HepG2 (cell line): Measurements from ENCODE around the gene RDH14. TPM values are rescaled to one million over a fixed set of nuclear protein-coding genes. Genes with fewer than 3 reads are reported as not detected.

ENCODE experiments used
- CBX1 ChIP-seq: IDR thresholded peaks from one replicate; pipeline ENCODE4 v1.6.1; 2016; ENCODE audit warnings: antibody characterized with exemption, low read depth
- DZIP1 ChIP-seq: sonication (generic); formaldehyde crosslinking; IDR thresholded peaks from 2 replicates; pipeline ENCODE4 v1.5.0; 2020; ENCODE audit warnings: mild to moderate bottlenecking, missing genetic modification reagents
- E2F5 ChIP-seq: sonication (generic); formaldehyde crosslinking; conservative IDR thresholded peaks from 2 replicates; pipeline ENCODE4 v1.4.0; 2020; ENCODE audit warnings: missing genetic modification reagents
- ESRRA ChIP-seq: sonication (generic); formaldehyde crosslinking; IDR thresholded peaks from 2 replicates; pipeline ENCODE4 v1.5.1; 2020; ENCODE audit warnings: mild to moderate bottlenecking, low read depth, missing genetic modification reagents
- GABPB1 ChIP-seq: IDR thresholded peaks from 2 replicates; pipeline ENCODE4 v1.6.1; 2016; ENCODE audit warnings: mild to moderate bottlenecking, missing genetic modification reagents, moderate library complexity, missing compliant biosample characterization
- HMG20A ChIP-seq: IDR thresholded peaks from 2 replicates; pipeline ENCODE4 v1.6.1; 2016; ENCODE audit warnings: borderline replicate concordance
- MAFF ChIP-seq: IDR thresholded peaks from 2 replicates; pipeline ENCODE4 v1.6.1; 2011; ENCODE audit warnings: low read depth, low read length, improper control_type of control experiment
- RBM22 ChIP-seq: fragments of 200-400 bp; formaldehyde crosslinking; optimal IDR thresholded peaks from 2 replicates; pipeline ENCODE3; 2017; ENCODE audit warnings: mild to moderate bottlenecking, low read length, moderate library complexity
- SMARCE1 ChIP-seq: fragments of 450-650 bp; IDR thresholded peaks from 2 replicates; pipeline ENCODE4 v1.6.1; 2017; ENCODE audit warnings: borderline replicate concordance
- SSRP1 ChIP-seq: IDR thresholded peaks from 2 replicates; pipeline ENCODE4 v1.6.1; 2016; ENCODE audit warnings: control low read depth
- TBL1XR1 ChIP-seq: fragments of 150-350 bp; IDR thresholded peaks from 2 replicates; pipeline ENCODE4 v1.6.1; 2014; ENCODE audit warnings: borderline replicate concordance, low read length; ENCODE audit not compliant: partially characterized antibody
- TEF ChIP-seq: sonication (generic); formaldehyde crosslinking; IDR thresholded peaks from 2 replicates; pipeline ENCODE4 v1.5.0; 2020; ENCODE audit warnings: missing genetic modification reagents
- TRIM22 ChIP-seq: fragments of 450-650 bp; IDR thresholded peaks from 2 replicates; pipeline ENCODE4 v1.6.1; 2017
- U2AF2 ChIP-seq: fragments of 200-400 bp; formaldehyde crosslinking; IDR thresholded peaks from 2 replicates; pipeline ENCODE4 v1.6.1; 2017; ENCODE audit warnings: low read depth, mild to moderate bottlenecking, low read length
- ZNF275 ChIP-seq: sonication (generic); formaldehyde crosslinking; IDR thresholded peaks from 2 replicates; pipeline ENCODE4 v1.8.0; 2022; ENCODE audit warnings: missing genetic modification reagents, mild to moderate bottlenecking, inconsistent platforms, borderline replicate concordance
- ZNF34 ChIP-seq: sonication (generic); formaldehyde crosslinking; IDR thresholded peaks from 2 replicates; pipeline ENCODE4 v1.4.0; 2020; ENCODE audit warnings: mild to moderate bottlenecking, missing genetic modification reagents, borderline replicate concordance
- ZNF574 ChIP-seq: sonication (generic); formaldehyde crosslinking; IDR thresholded peaks from 2 replicates; pipeline ENCODE4 v1.4.0; 2020; ENCODE audit warnings: missing genetic modification reagents
- ZNF670 ChIP-seq: sonication (generic); formaldehyde crosslinking; IDR thresholded peaks from 2 replicates; pipeline ENCODE4 v1.8.0; 2022; ENCODE audit warnings: mild to moderate bottlenecking, missing genetic modification reagents, borderline replicate concordance
- ZNF709 ChIP-seq: sonication (generic); formaldehyde crosslinking; IDR thresholded peaks from 2 replicates; pipeline ENCODE4 v1.5.0; 2020; ENCODE audit warnings: mild to moderate bottlenecking, missing genetic modification reagents
- ZNF839 ChIP-seq: sonication (generic); formaldehyde crosslinking; IDR thresholded peaks from 2 replicates; pipeline ENCODE4 v1.4.0; 2020; ENCODE audit warnings: missing genetic modification reagents, mild to moderate bottlenecking, borderline replicate concordance
- polyA plus RNA-seq, 8 experiments: library from polyadenylated mRNA; depleted of rRNA in 3 of 8; stranded (reverse) in 7 of 8; unstranded in 1 of 8; fragments of >200 nt; fragmentation: Illumina TruSeq in 4 of 8; extraction: Trizol in 4 of 8; gene quantifications; 2 replicates each; pipeline versions ENCODE4 v1.2.1 to v1.2.3, GENCODE V29; 2011 to 2016; ENCODE audit warnings: low read depth in 4 of 8, missing spikeins in 1 of 8, mixed read lengths in 1 of 8; ENCODE audit not compliant: insufficient read depth in 1 of 8
- total RNA-seq, 5 experiments: library from RNA; depleted of rRNA; stranded (reverse); fragments of >200 nt; fragmentation: Illumina TruSeq; extraction: Trizol; gene quantifications; 2 replicates each; pipeline ENCODE4 v1.2.3, GENCODE V29; 2016; ENCODE audit warnings: low read depth in 1 of 5

RDH14 gene
- total and polyA plus RNA-seq, 2 of the 13 experiments (the other 11 are each of a cell fraction or from before 2014, with no cell fraction given), result 27.4 to 39.9 TPM

GRCh38 chr2:18560031-18560796 lies at the start of gene RDH14 (continued):
- TF ChIP-seq E2F5 (CRISPR knock-in tag), result no peak; the same call in 1 of the 2 replicates
- TF ChIP-seq CBX1, result no peak
- no peak for TF ChIP-seq TRIM22
- TF ChIP-seq ZNF574 (CRISPR knock-in tag), result peak; percentile 93
- no peak for TF ChIP-seq U2AF2
- TF ChIP-seq ZNF670 (CRISPR knock-in tag), result peak; percentile 76; the same call in 1 of the 2 replicates
- peak; percentile 65 for TF ChIP-seq TBL1XR1
- TF ChIP-seq DZIP1, result no peak
- peak; percentile 93 for TF ChIP-seq ZNF275
- TF ChIP-seq ESRRA (CRISPR knock-in tag), result peak; percentile 82
- no peak for TF ChIP-seq TEF (CRISPR knock-in tag)
- no peak; the same call in 1 of the 2 replicates for TF ChIP-seq SSRP1 (CRISPR knock-in tag)
- TF ChIP-seq ZNF34 (CRISPR knock-in tag), result peak; percentile 87; the same call in 1 of the 2 replicates
- TF ChIP-seq ZNF839, result no peak
- no peak for TF ChIP-seq MAFF
- TF ChIP-seq GABPB1, result peak; percentile 94
- no peak for TF ChIP-seq SMARCE1
- TF ChIP-seq HMG20A (CRISPR knock-in tag), result 0 out of 2 replicates have a peak, but pooled peaks have one; percentile 9
- peak; percentile 97 for TF ChIP-seq ZNF709 (CRISPR knock-in tag)
- TF ChIP-seq RBM22, result peak; percentile 68
